ENCODE results near the gene DUS4L.

The DUS4L gene

GRCh38 chr7:107622429-107622828 is 58.7 kb downstream of the DUS4L start:
- H3K27ac Mint-ChIP-seq = no peak overlapping the region
- H3K4me1 Mint-ChIP-seq (ENCODE audit: low read depth) = no peaks in the 10 kb centered on the region
- no peak overlapping the region for H3K4me3 Mint-ChIP-seq
- peaks cover 7% of the 10 kb centered on the region for H3K9me3 Mint-ChIP-seq
- H3K36me3 Mint-ChIP-seq (ENCODE audit: low read depth) = peaks cover 3% of the 10 kb centered on the region
- no peaks in the 10 kb centered on the region for H3K27me3 Mint-ChIP-seq

- Mint-ChIP-seq H3K36me3 (ENCODE audit: low read depth) (peaks cover 3% of the 10 kb centered on the region), H3K4me1 (ENCODE audit: low read depth) (no peaks in the 10 kb centered on the region), H3K9me3 (peaks cover 7% of the 10 kb centered on the region), H3K4me3 (no peak overlapping the region), H3K27me3 (no peaks in the 10 kb centered on the region), H3K27ac (no peak overlapping the region)
Observed at GRCh38 chr7:107622894-107623293, 59.1 kb downstream of the DUS4L start.

GRCh38 chr7:107627002-107627401 is 63.2 kb downstream of the DUS4L start:
- Mint-ChIP-seq H3K27ac (no peak overlapping the region), H3K4me1 (ENCODE audit: low read depth) (no peaks in the 10 kb centered on the region), H3K4me3 (no peak overlapping the region), H3K9me3 (peaks cover 7% of the 10 kb centered on the region), H3K36me3 (ENCODE audit: low read depth) (peaks cover 6% of the 10 kb centered on the region), H3K27me3 (no peaks in the 10 kb centered on the region)

Measured in stimulated activated naive CD8-positive, alpha-beta T cell treated with anti-CD3 and anti-CD28 coated beads, Interleukin-15, Interleukin-2, amounts not matched to agents 100 ng/mL and 50 ng/mL, for 24 hours (primary cell).